Stimulated activated CD8-positive, alpha-beta memory T cell treated with anti-CD3 and anti-CD28 coated beads, Interleukin-12 subunit alpha, Interleukin-12 subunit beta, amount 100 ng/mL, for 24 hours (primary cell): ENCODE results near the gene NUP93.
"Not testable (repeated sequence)": the region's sequence is repeated elsewhere in the genome, so short reads cannot be mapped to it uniquely, and the experiment has no call there.

ENCODE experiments used
- DNase-seq: peaks from one replicate; pipeline ENCODE4 v3.0.0-alpha.2; 2020; ENCODE audit errors: extremely low read depth

The NUP93 gene

GRCh38 chr16:56870276-56870888 lies 140.5 kb downstream of the NUP93 start:
- DNase-seq = no peak

GRCh38 chr16:56871172-56871593 lies 141.3 kb downstream of the NUP93 start:
- no peak for DNase-seq

GRCh38 chr16:56872863-56873391 lies 143.0 kb downstream of the NUP93 start:
- no peak for DNase-seq

DNA sequence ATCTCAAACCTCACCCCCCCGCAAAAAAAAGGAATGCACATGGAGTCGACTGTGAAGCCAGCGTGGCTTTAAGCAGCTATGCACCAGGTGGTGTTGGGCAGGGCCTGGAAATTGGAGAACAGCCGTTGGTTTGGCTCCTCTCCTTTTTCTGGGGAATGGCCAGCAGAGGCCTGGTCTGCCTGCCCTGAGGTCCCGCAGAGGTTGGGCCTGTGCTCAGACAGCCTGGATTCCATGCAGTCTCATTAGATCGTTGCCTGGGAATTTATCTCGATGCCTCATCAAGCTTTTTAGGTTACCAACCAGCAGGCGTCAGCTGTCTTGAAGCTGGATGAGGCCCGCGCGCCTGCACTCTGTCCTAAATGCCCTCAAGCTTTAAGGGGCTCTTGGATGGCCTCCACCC lies 144.9 kb downstream of the NUP93 start:
- DNase-seq = no peak

DNA sequence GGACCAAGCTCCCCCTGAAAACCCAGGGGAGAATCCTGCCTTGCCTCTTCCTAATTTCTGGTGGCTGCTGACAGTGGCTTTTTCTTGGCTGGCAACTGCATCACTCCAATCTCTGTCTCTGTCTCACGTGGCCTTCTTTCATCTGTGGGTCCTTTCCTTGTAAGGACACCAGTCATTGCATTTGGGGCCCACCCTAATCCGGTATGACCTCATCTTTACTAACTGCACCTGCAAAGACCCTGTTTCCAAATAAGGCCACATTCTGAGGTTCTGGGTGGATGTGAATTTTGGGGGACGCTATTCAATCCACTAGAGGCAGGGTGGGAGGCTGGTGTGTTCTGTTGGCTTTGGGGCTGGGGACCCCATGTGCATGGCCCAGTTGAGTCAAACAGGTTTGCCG lies 146.1 kb downstream of the NUP93 start:
- no peak for DNase-seq

- no peak for DNase-seq
Measured at GRCh38 chr16:56877486-56878182, 147.7 kb downstream of the NUP93 start.

DNA sequence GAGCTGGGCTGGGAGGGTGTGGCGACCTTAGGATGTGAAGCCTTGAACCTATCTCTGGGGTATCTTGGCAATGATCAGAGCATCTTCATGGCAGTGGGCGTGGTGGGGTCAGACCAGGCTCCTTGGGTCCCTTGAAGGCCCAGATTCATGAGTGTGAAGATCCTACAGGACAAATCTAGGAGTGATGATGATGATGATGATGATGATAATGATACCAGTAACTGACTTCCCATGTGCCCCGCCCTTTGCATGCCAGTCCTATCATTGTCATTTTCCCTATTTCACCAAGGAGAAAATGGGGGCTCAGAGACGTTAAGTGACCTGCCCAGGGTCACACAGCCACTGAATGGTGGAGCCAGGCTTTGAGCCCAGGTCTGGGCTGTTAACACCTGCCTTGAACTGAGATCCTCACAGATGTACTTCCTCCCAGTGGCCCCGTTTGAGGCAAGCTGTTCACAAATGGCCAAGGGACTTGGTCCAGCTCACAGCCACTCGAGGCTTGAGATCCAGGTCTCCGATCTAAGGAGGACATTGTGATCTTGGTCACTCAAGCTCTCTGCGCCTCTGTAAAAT lies 148.4 kb downstream of the NUP93 start:
- no peak for DNase-seq

DNA sequence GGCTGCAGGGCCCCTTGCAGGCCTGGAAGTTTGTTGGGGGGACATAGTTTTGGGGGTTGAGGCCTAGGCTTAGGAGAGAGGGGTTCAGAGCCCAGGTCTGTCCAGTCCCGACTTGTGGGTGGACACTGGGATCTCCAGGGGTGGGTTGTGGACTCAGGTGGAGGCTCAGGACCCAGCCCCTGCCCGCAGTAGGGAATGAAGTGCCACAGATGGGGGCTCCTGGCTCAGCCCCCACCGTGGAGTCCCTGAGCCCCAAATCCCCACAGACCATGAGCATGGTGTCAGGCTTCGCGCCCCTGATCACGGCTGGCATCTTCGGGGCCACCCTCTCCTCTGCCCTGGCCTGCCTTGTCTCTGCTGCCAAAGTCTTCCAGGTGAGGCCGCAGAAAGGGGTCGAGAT lies 149.3 kb downstream of the NUP93 start:
- DNase-seq = no peak

GRCh38 chr16:56880176-56880575 lies 150.2 kb downstream of the NUP93 start:
- no peak for DNase-seq

DNA sequence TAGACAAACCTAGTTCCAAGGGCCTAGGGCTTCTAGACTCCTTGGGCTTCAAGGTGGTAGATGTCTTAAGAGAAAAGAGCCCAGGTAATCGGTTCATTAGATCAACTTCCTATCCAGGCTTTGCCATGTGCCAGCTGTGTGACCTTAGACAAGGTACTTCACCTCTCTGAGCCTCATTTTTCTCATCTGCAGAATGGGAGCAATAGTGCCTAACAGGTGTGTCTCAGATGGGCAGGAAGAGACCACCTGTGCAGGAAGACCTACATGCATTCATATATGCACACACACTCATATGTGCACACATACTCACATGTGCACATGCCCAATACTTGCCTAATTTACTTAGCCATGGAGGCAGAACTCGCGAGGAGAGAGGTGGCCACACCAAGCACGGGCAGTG lies 150.8 kb downstream of the NUP93 start:
- no peak for DNase-seq

DNA sequence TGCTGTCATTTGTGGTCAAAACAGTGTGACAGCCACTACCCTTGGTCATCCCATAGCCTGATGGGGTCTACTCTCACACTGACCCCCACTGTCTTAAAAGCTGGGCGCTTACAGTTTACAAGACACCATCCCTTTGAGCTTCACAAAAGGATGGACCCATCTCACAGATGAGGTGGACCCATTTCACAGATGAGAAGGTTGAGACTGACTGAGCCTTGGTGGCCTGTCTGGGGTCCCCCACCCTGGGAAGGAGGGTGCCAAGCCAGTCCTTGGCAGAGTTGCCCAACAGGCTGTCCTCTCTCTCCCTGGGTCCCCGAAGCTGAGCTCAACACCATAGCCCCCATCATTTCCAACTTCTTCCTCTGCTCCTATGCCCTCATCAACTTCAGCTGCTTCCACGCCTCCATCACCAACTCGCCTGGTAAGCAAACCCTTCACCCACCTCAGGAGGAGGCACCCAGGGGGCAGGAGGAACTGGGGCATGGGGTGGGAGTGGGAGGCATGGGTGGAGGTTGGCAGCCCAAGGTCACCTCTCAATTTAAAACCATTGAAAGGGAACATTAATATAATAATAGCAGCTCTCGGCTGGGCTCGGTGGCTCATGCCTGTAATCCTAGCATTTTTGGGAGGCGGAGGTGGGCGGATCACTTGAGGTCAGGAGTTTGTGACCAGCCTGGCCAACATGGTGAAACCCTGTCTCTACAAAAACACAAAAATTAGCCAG lies 152.3 kb downstream of the NUP93 start:
- DNase-seq = no peak

DNA sequence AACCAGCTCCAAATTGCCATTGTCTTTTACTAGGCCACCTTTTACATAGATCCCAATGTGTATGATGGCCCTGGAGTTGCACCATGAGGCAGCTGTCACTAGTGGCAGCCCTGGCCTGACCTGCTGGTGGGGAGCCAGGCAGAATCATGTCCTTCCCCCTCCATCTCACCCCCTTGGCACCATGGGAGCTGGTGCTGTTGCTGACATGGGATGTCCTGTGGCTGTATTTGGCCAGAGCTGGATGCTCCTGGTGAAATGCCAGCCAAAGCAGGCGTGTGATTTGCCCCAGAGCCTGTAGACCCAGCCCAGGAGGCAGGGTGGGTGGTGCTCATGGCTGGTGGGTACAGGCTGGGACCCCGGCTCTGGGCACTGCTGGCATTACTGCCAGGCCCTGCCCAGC lies 153.7 kb downstream of the NUP93 start:
- DNase-seq = no peak

DNA sequence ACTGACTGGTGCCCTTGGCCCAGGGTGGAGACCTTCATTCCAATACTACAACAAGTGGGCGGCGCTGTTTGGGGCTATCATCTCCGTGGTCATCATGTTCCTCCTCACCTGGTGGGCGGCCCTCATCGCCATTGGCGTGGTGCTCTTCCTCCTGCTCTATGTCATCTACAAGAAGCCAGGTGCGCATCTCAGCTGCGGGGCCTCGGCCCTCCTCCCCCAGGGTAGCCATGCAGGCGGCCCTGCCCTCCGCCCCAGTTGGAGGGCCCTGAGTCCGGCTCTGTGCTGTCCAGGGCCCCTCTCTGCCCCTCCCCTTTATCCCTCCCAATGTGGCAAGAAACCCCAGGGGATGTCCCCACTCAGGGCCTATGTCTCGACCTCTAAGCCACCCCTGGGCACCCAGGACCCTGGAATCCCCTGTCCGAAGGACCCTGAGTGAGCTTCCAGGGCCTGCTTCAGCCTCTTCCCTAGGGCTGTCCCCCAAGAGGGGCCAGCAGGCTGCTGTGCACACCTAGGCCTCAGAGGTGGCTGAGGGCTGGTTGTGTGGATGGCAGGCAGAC lies 154.2 kb downstream of the NUP93 start:
- no peak for DNase-seq

DNA sequence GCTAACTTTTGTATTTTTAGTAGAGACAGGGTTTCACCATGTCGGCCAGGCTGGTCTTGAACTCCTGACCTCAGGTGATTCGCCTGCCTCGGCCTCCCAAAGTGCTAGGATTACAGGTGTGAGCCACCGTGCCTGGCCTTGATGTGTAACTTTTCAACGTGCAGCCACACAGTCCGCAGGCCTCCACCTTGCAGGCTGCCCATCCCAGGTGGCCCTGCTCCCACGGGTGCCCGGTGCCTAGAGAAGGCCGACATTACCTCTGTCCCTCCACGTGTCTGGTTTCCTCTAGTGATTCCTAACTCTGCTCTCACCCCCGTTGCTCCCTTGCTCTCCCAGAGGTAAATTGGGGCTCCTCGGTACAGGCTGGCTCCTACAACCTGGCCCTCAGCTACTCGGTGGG lies 155.0 kb downstream of the NUP93 start:
- DNase-seq = not testable (repeated sequence)

DNA sequence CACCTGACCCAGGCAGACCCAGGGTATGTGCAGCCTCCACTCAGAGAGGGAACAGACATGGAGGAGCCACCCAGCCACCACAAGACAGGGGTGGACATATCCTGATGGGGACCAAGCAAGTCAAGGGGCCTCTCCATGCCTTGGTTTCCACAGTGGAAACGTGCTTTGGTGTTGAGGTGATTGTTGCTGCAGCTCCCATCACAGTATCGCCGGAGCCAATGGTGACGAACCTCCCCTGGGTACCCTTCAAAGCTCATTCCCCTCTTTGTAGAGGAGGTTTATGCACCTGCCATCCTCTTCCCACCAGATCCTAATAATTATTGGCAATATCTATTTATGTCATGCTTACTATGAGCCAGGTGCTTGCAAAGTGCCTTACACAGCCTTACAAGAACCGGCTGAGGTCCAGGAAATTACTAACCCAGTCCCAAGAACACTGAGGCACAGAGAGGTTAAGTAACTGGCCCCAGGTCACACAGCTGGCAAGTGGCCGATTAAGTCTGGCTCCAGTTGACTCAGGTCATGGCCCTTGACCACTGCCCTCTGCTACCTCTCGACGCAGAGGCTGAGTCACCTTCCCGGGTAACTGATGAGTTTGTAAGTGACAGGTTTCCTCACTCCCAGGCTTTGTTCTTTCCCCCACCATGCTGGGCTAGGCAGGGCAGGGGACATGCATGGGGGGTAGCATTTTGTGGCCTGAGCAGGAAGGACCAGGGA lies 155.7 kb downstream of the NUP93 start:
- no peak for DNase-seq

DNA sequence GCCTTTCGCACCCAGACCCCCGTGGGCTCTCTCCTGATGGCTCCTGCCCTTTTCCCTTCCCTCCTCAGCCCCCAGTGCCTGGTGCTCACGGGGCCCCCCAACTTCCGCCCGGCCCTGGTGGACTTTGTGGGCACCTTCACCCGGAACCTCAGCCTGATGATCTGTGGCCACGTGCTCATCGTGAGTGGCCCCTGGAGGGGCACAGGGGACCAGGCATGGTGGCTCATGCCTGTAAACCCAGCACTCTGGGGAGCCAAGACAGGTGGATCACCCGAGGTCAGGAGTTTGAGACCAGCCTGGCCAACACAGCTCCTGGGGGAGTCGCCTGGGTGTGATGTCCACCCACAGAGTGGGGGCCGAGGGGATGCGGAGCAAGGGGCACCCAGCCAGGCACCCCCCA lies 156.4 kb downstream of the NUP93 start:
- DNase-seq = no peak

GRCh38 chr16:56886826-56887225 lies 156.9 kb downstream of the NUP93 start:
- DNase-seq = no peak

GRCh38 chr16:56888806-56889205 lies 158.9 kb downstream of the NUP93 start:
- DNase-seq = no peak

GRCh38 chr16:56889206-56889605 lies 159.3 kb downstream of the NUP93 start:
- no peak for DNase-seq

DNA sequence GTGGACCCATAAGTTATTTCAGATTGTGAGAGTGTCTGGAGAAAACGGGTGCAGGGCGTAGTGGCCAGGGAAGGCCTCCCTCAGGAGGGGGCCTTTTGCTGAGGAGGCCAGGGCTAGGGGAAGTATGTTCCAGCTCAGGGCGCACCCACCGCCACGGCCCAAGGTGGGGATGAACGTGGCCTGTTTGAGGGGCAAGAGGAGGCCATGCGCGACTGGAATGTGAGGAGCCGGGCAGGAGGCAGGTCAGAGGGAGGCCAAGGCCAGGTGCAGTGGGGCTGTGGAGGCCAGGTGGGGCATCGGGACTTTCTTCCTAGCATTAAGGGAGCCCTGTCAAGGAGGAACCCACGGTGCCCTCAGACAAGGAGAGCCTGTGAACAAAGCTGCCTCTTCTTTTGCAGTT lies 161.8 kb downstream of the NUP93 start:
- DNase-seq = no peak

- DNase-seq = no peak
Measured at GRCh38 chr16:56892705-56893104, 162.8 kb downstream of the NUP93 start.
